HG03432 (cell line): ENCODE measurements around the gene CTSD.

ENCODE experiments used
- ATAC-seq: cut with Tn5 transposase; IDR thresholded peaks from one replicate; pipeline ENCODE4 v1.9.1; 2021; ENCODE audit warnings: mild to moderate bottlenecking, moderate library complexity; ENCODE audit not compliant: unreplicated experiment

Gene CTSD

GRCh38 chr11:1746511-1746931 is 17.2 kb downstream of the CTSD start:
- no peak for ATAC-seq

GRCh38 chr11:1745701-1746320 is 17.9 kb downstream of the CTSD start:
- no peak for ATAC-seq

DNA sequence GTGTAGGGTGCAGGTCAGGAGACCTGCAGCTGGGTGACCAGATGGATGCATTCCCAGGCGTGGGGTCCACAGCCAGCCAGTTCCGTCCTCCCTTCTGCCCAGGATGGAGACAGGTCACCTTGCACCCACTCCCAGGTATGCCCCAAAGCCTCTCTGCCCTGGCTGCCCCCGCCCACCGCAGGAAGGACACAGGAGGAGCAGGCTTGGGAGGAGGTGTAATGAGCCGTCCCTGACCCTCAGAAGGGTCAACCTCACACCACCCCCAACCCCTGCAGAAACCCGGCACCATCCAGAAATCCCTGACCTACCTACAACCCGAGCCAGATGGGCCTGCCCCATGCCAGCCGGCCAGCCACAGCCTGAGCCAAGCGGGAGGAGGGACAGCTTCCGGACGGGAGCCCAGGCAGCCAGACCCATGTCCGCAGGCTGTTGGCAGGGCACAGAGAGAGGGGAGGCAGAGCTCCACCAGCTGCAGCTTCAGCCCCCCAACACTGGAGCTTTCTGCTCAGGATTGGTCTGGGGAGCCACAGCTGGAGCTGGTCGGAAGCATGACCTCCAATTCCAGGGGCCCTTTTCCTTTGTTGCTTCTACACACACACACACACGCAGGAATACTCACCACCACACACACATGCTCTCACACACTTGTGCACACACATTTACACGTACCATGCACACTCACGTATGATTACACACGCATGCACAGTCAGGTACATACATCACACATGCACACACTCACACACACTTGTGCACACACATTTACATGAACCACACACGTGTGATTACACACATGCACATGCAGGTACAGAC is 18.6 kb downstream of the CTSD start:
- ATAC-seq: no peak

- no peak for ATAC-seq
These were observed 19.4 kb downstream of the CTSD start for GRCh38 chr11:1744137-1744886.

- ATAC-seq: no peak
These were observed 20.1 kb downstream of the CTSD start for GRCh38 chr11:1743585-1744136.

GRCh38 chr11:1742869-1743584 is 20.7 kb downstream of the CTSD start:
- no peak for ATAC-seq

- no peak for ATAC-seq
These were observed 21.4 kb downstream of the CTSD start for GRCh38 chr11:1742371-1742770.

DNA sequence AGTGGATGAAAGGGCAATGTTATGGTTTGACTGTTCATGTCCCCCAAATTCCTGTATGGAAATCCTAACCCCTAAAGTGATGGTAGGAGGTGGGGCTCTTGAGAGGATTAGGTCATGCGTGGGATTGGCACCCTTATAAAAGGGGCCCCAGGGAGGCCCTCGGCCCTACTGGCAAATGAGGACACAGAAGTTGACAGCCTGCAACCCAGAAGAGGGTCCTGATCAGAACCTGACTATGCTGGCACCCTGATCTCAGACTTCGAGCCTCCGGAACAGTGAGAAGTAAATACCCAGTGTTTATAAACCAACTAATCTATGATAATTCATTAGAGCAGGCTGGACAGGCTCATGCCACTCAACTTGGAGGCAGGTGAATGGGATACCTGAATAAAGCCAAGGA is 22.0 kb downstream of the CTSD start:
- ATAC-seq: no peak

- ATAC-seq: no peak
These were observed 22.8 kb downstream of the CTSD start for GRCh38 chr11:1740786-1741530.

- no peak for ATAC-seq
These were observed 24.2 kb downstream of the CTSD start for GRCh38 chr11:1739576-1739975.

DNA sequence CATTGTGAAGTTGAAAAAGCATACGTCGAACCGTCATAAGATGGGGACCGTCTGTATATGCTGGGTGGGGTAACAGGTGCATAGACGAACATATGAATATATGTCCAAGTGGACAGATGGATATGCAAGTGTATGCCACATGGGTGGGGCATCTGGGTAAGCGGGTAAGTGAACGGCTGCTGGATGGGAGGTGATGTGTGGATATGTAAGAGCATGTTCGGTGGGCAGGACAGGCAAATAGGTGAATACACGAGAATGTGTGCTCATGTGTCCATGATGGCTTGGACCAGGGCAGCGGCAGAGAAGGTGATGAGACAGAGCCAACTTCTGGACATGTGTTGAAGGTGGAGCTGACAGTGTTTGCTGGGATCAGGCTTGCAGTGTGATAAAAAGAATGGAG is 25.3 kb downstream of the CTSD start:
- ATAC-seq: no peak

GRCh38 chr11:1737080-1737757 is 26.5 kb downstream of the CTSD start:
- no peak for ATAC-seq

DNA sequence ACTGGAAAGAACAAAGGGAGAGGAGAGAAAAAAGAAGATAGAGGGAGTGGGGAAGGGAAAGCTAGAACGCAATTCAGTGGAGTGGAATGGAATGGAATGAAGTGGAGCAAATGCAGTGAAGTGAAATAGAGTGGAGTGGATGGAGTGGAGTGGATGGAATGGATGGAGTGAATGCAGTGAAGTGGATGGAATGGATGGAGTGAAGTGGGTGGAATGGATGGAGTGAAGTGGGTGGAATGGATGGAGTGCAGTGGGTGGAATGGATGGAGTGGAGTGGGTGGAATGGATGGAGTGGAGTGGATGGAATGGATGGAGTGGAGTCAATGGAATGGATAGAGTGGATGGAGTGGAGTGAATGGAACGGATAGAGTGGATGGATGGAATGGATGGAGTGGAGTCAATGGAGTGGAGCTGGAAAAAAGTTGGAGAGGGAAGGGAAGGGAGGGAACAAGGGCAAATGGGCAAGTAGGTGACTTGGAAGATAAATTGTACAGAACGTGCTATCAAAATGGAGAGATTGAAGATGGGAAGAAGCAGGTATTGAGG is 27.2 kb downstream of the CTSD start:
- ATAC-seq: no peak

- no peak for ATAC-seq
These were observed 28.5 kb downstream of the CTSD start for GRCh38 chr11:1735271-1735670.

DNA sequence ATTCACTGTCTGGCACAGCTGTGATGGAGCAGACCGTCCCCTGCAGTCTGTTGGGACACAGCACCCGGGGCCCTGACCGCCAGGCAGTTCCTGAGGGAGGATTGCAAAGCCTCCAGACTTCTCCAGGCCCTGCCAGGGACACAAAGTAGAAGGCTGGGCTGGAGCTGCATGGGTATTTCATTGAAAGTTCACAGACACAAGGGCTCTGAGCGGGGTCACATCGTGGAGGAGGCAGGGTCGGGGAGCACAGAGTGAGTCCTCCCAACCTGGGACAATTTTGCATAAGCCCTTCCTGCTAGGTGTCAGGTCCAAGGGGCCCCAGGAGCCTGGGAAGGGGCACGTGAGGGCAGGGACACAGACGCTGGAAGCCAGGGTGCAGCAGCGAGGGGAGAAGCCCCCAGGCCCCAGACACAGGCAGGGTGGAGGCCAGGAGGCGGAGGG is 29.1 kb downstream of the CTSD start:
- no peak for ATAC-seq

DNA sequence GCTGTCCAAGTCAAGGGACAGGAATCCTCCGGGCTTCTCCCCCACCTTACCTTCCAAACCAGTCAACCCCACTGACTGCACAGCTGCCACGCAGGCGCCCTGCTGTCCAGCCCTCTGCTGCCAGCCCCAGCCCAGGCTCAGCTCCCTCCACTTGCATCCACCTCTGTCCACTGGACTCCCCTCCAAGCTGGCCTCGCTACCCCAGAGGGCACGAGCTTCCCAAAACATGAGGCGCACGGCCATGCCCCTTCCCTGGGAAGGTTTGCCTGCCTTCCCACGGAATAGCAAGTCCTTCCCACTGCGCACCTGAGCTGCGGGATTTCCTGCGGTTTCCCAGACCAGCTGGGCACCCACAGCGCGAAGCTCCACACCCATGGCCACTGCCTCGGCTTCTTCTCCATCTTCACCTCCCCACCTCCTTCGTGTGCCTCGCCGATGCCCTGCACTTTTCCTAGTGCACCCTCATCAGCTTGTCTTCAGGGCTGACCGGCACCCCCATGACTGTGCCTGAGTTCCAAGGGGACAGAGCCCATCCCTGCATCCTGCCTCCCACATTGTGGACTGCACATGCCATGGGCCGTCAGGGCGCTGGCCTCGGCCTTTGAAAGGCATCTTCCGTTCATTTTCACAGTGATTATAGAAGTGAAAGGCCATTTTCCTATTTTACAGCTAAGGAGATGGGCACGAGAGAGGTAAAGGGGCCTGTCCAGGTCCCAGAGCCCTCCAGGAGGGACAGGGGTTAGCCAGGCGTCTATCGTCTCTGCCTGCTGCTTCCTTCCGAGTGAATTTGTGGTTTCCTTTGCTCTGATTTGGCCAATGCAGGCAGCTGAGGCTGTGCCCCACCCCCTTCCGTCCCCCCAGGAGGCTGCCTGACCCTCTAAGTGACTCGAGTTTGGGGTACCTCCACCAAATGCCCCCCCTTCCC is 29.7 kb downstream of the CTSD start:
- ATAC-seq: no peak

- ATAC-seq: no peak
These were observed 30.6 kb downstream of the CTSD start for GRCh38 chr11:1733009-1733715.
